Left colon (tissue), 2 donors: ENCODE data around the gene FUT3. TPM values are rescaled to one million over a fixed set of nuclear protein-coding genes. Genes with fewer than 3 reads are reported as not detected.

ENCODE experiments used
- ATAC-seq: fragments of 200-7000 bp; cut with Tn5 transposase; one replicate; pipeline ENCODE4 v1.9.1; 2020; ENCODE audit warnings: mild to moderate bottlenecking, moderate library complexity
- DNase-seq, 2 donors: peaks; one replicate each; pipeline ENCODE4 v3.0.0-alpha.2; 2020
- intact Hi-C, 2 donors: fragments of 100-400 bp; cut with DNase I in 1 of 2; cut with micrococcal nuclease in 1 of 2; formaldehyde crosslinking; loops; one replicate each; pipeline versions ENCODE4 v1.11.2 to v1.14.0; 2022; cut with DNase I, micrococcal nuclease
- total RNA-seq, 2 donors: library from RNA; stranded (reverse); fragmentation: NEBNext Ultra II Directional; extraction: Animal tissue kit (Norgen Biotek cat#: 25700); gene quantifications; one replicate each; pipeline ENCODE4 v1.2.1, GENCODE V29; 2021
- donor health status: DM: no; HTN: no; CAD: no.
- donor health status: DM: yes; HTN: yes; CAD: no.

FUT3 gene
- total RNA-seq, 2 donors from 2014 or later = 224 to 253 TPM

GRCh38 chr19:5829567-5830310, 21.5 kb downstream of the FUT3 start:
- ATAC-seq (no peak), DNase-seq (no peak)
- intact Hi-C loops = no loop called here

- ATAC-seq (no peak), DNase-seq (peak; percentile 50 to 67)
- intact Hi-C loops = no loop called here
Measured at GRCh38 chr19:5828661-5829566, 22.3 kb downstream of the FUT3 start.

- intact Hi-C loops = no loop called here
- ATAC-seq = peak; percentile 76
- DNase-seq = peak; percentile 93
Measured at GRCh38 chr19:5827891-5828660, 23.2 kb downstream of the FUT3 start.

GRCh38 chr19:5827342-5827890, 23.8 kb downstream of the FUT3 start:
- intact Hi-C loops = no loop called here
- ATAC-seq = no peak
- DNase-seq = peak in 1 of 2 donors; percentile 39

GRCh38 chr19:5826531-5827341, 24.5 kb downstream of the FUT3 start:
- ATAC-seq (peak; percentile 51), DNase-seq (peak; percentile 89 to 91)
- intact Hi-C loops = no loop called here

GRCh38 chr19:5825178-5825577, 26.1 kb downstream of the FUT3 start:
- ATAC-seq (no peak), DNase-seq (no peak)
- intact Hi-C loops = no loop called here

GRCh38 chr19:5824751-5825150, 26.5 kb downstream of the FUT3 start:
- no peak for ATAC-seq
- intact Hi-C loops = no loop called here
- no peak for DNase-seq

GRCh38 chr19:5823579-5824281, 27.5 kb downstream of the FUT3 start:
- intact Hi-C loops = no loop called here
- DNase-seq (peak in 1 of 2 donors; percentile 50), ATAC-seq (peak; percentile 9)

GRCh38 chr19:5822181-5822844, 28.9 kb downstream of the FUT3 start:
- DNase-seq (peak in 1 of 2 donors; percentile 44), ATAC-seq (no peak)
- intact Hi-C loops = no loop called here

- intact Hi-C loops = no loop called here
- ATAC-seq = no peak
- no peak for DNase-seq
Measured at GRCh38 chr19:5821521-5822180, 29.6 kb downstream of the FUT3 start.

- no peak for ATAC-seq
- DNase-seq = no peak
- intact Hi-C loops = no loop called here
Measured at GRCh38 chr19:5820785-5821184, 30.5 kb downstream of the FUT3 start.

- no peak for DNase-seq
- intact Hi-C loops = no loop called here
- ATAC-seq = no peak
Measured at GRCh38 chr19:5818594-5818993, 32.7 kb downstream of the FUT3 start.

GRCh38 chr19:5817218-5817617, 34.0 kb downstream of the FUT3 start:
- ATAC-seq (no peak), DNase-seq (no peak)
- intact Hi-C loops = no loop called here

- intact Hi-C loops = no loop called here
- peak; percentile 30 for ATAC-seq
- DNase-seq = no peak
Measured at GRCh38 chr19:5814852-5815246, 36.4 kb downstream of the FUT3 start.

- intact Hi-C loops = no loop called here
Measured at GRCh38 chr19:5814123-5814851, 37.0 kb downstream of the FUT3 start.

GRCh38 chr19:5811117-5811516, 40.1 kb downstream of the FUT3 start:
- intact Hi-C loops = no loop called here

More at GRCh38 chr19:5814123-5814851, 37.0 kb downstream of the FUT3 start:
- no peak for DNase-seq
- peak; percentile 59 for ATAC-seq

More at GRCh38 chr19:5811117-5811516, 40.1 kb downstream of the FUT3 start:
- ATAC-seq (no peak), DNase-seq (no peak)
